H9 (cell line): ENCODE results near the gene DRD4. TPM values are rescaled to one million over a fixed set of nuclear protein-coding genes. Genes with fewer than 3 reads are reported as not detected.

ENCODE experiments used
- DNase-seq: peaks from one replicate; pipeline ENCODE4 v3.0.0-alpha.2; 2017
- H2AFZ ChIP-seq: one replicate; pipeline ENCODE4 v1.6.1; 2013; ENCODE audit warnings: mild to moderate bottlenecking, low read length, control low read depth, moderate library complexity
- H2AK5ac ChIP-seq: 2 replicates; pipeline ENCODE4 v1.6.1; 2013; ENCODE audit warnings: low read length, control low read depth, mixed read lengths; ENCODE audit not compliant: insufficient read length
- H2BK120ac ChIP-seq: one replicate; pipeline ENCODE4 v1.6.1; 2013; ENCODE audit warnings: low read depth, mild to moderate bottlenecking, low read length, control low read depth, inconsistent platforms; ENCODE audit not compliant: poor library complexity, severe bottlenecking
- H2BK12ac ChIP-seq: 2 replicates; pipeline ENCODE4 v1.6.1; 2013; ENCODE audit warnings: low read length, control low read depth, mixed read lengths, low read depth; ENCODE audit not compliant: insufficient read length
- H2BK15ac ChIP-seq: 2 replicates; pipeline ENCODE4 v1.6.1; 2013; ENCODE audit warnings: low read depth, low read length, control low read depth
- H2BK20ac ChIP-seq: one replicate; pipeline ENCODE4 v1.6.1; 2013; ENCODE audit warnings: low read depth, mild to moderate bottlenecking, low read length, control low read depth, inconsistent platforms; ENCODE audit not compliant: poor library complexity, severe bottlenecking
- H2BK5ac ChIP-seq: 2 replicates; pipeline ENCODE4 v1.6.1; 2013; ENCODE audit warnings: low read length, control low read depth, mixed read lengths; ENCODE audit not compliant: insufficient read length
- H3K14ac ChIP-seq: 2 replicates; pipeline ENCODE4 v1.6.1; 2013; ENCODE audit warnings: low read length, control low read depth; ENCODE audit not compliant: insufficient read depth
- H3K18ac ChIP-seq: 2 replicates; pipeline ENCODE4 v1.6.1; 2013; ENCODE audit warnings: low read depth, mild to moderate bottlenecking, mixed read lengths, low read length, control low read depth; ENCODE audit not compliant: insufficient read length
- H3K23ac ChIP-seq: 2 replicates; pipeline ENCODE4 v1.6.1; 2013; ENCODE audit warnings: low read length, control low read depth, mixed read lengths, low read depth; ENCODE audit not compliant: insufficient read length
- H3K23me2 ChIP-seq: 2 replicates; pipeline ENCODE4 v1.6.1; 2013; ENCODE audit warnings: low read depth, mild to moderate bottlenecking, mixed read lengths, low read length, control low read depth; ENCODE audit not compliant: insufficient read length, poor library complexity, severe bottlenecking
- H3K27ac ChIP-seq: 2 replicates; pipeline ENCODE4 v1.5.1; 2013; ENCODE audit warnings: low read length, control low read depth, mixed read lengths, low read depth; ENCODE audit not compliant: insufficient read length
- H3K27me3 ChIP-seq: 2 replicates; pipeline ENCODE4 v1.6.1; 2013; ENCODE audit warnings: low read length, control low read depth, inconsistent platforms; ENCODE audit not compliant: insufficient read depth
- H3K4ac ChIP-seq: 2 replicates; pipeline ENCODE4 v1.6.1; 2013; ENCODE audit warnings: low read depth, mild to moderate bottlenecking, control low read depth, inconsistent platforms, low read length, moderate library complexity
- H3K4me1 ChIP-seq: 2 replicates; pipeline ENCODE4 v1.6.1; 2013; ENCODE audit warnings: low read length, control low read depth, inconsistent platforms; ENCODE audit not compliant: insufficient read depth
- H3K4me2 ChIP-seq: 2 replicates; pipeline ENCODE4 v1.6.1; 2013; ENCODE audit warnings: low read length, control low read depth, mixed read lengths; ENCODE audit not compliant: insufficient read length, insufficient read depth
- H3K56ac ChIP-seq: 2 replicates; pipeline ENCODE4 v1.6.1; 2013; ENCODE audit warnings: low read depth, mild to moderate bottlenecking, mixed read lengths, low read length, control low read depth; ENCODE audit not compliant: insufficient read length
- H3K79me1 ChIP-seq: 2 replicates; pipeline ENCODE4 v1.6.1; 2013; ENCODE audit warnings: low read depth, mild to moderate bottlenecking, moderate library complexity, low read length, control low read depth, inconsistent platforms; ENCODE audit not compliant: insufficient read depth, poor library complexity, severe bottlenecking
- H3K79me2 ChIP-seq: 2 replicates; pipeline ENCODE4 v1.6.1; 2013; ENCODE audit warnings: low read length, control low read depth, inconsistent platforms; ENCODE audit not compliant: insufficient read depth
- H3K9ac ChIP-seq: 2 replicates; pipeline ENCODE4 v1.6.1; 2013; ENCODE audit warnings: low read length, control low read depth, mixed read lengths; ENCODE audit not compliant: insufficient read length; ENCODE audit errors: extremely low read depth
- H3K9me3 ChIP-seq: one replicate; pipeline ENCODE4 v1.6.1; 2013; ENCODE audit warnings: low read depth, low read length, inconsistent platforms; ENCODE audit not compliant: control insufficient read depth
- H3T11ph ChIP-seq: one replicate; pipeline ENCODE4 v1.6.1; 2013; ENCODE audit warnings: mild to moderate bottlenecking, low read length, control low read depth, inconsistent platforms
- H4K20me1 ChIP-seq: one replicate; pipeline ENCODE4 v1.6.1; 2013; ENCODE audit not compliant: control insufficient read depth, insufficient read length, insufficient read depth
- H4K5ac ChIP-seq: 2 replicates; pipeline ENCODE4 v1.6.1; 2013; ENCODE audit warnings: low read depth, mild to moderate bottlenecking, mixed read lengths, low read length, control low read depth; ENCODE audit not compliant: insufficient read length
- H4K8ac ChIP-seq: replicated peaks from 2 replicates; pipeline ENCODE4 v1.6.1; 2013; ENCODE audit warnings: low read length, control low read depth, mixed read lengths, low read depth; ENCODE audit not compliant: insufficient read length
- H4K91ac ChIP-seq: 2 replicates; pipeline ENCODE4 v1.6.1; 2013; ENCODE audit warnings: low read depth, mild to moderate bottlenecking, moderate library complexity, mixed read lengths, low read length, control low read depth; ENCODE audit not compliant: insufficient read length
- H3K27ac Mint-ChIP-seq, 3 experiments: 2 replicates in 2 of 3; 3 replicates in 1 of 3; pipeline ENCODE4 v1.8.0; 2020 to 2021; ENCODE audit warnings: mixed read lengths in 3 of 3, mild to moderate bottlenecking in 1 of 3, moderate library complexity in 1 of 3
- H3K27me3 Mint-ChIP-seq: 2 replicates; pipeline ENCODE4 v1.8.0; 2021; ENCODE audit warnings: low read depth, mild to moderate bottlenecking, moderate library complexity, mixed read lengths
- H3K36me3 Mint-ChIP-seq, 3 experiments: 2 replicates in 2 of 3; 3 replicates in 1 of 3; pipeline ENCODE4 v1.8.0; 2020 to 2021; ENCODE audit warnings: low read depth in 3 of 3, mixed read lengths in 3 of 3; ENCODE audit not compliant: insufficient read depth in 1 of 3
- H3K4me1 Mint-ChIP-seq, 2 experiments: 2 replicates each; pipeline ENCODE4 v1.8.0; 2020; ENCODE audit warnings: mixed read lengths in 2 of 2
- H3K4me3 Mint-ChIP-seq, 2 experiments: 2 replicates in 1 of 2; 3 replicates in 1 of 2; pipeline ENCODE4 v1.8.0; 2020 to 2021; ENCODE audit warnings: mild to moderate bottlenecking in 2 of 2, mixed read lengths in 2 of 2, moderate library complexity in 1 of 2
- H3K9me3 Mint-ChIP-seq, 2 experiments: 2 replicates in 1 of 2; 3 replicates in 1 of 2; pipeline ENCODE4 v1.8.0; 2020; ENCODE audit warnings: mild to moderate bottlenecking in 2 of 2, mixed read lengths in 2 of 2, moderate library complexity in 1 of 2
- CTCF ChIP-seq: fragments of 200-600 bp; sonication (generic); conservative IDR thresholded peaks from 3 replicates; pipeline ENCODE4 v1.8.0; 2021; ENCODE audit warnings: antibody characterized with exemption, mild to moderate bottlenecking
- WGBS: extraction: QIAGEN DNeasy Blood & Tissue Kit; methylation state at CpG from one replicate; pipeline ENCODE4 v1.1.7; 2013; ENCODE audit warnings: missing lambda C conversion rate, low lambda C conversion rate, mixed read lengths; ENCODE audit not compliant: insufficient read length; ENCODE audit errors: extremely low coverage; 5-methylcytosine and 5-hydroxymethylcytosine counted together
- total RNA-seq: library from RNA; stranded (reverse); gene quantifications from 2 replicates; pipeline ENCODE4 v1.2.1, GENCODE V29; 2021

The DRD4 gene
- total RNA-seq, 1 experiment from 2014 or later = 6.8 TPM

- Histone ChIP-seq H3K27me3 (peaks cover 33% of the 10 kb centered on the region), H4K91ac (no peak overlapping the region), H3K14ac (no peak overlapping the region), H3K4me1 (no peaks in the 10 kb centered on the region; the same call in 1 of the 2 replicates), H2AK5ac (no peak overlapping the region), H3K18ac (no peak overlapping the region), H2BK12ac (no peak overlapping the region), H4K5ac (no peak overlapping the region), H3K56ac (no peak overlapping the region), H3K4ac (no peak overlapping the region), H3K23ac (no peak overlapping the region), H3K27ac (no peak overlapping the region), H2BK120ac (no peak overlapping the region), H3T11ph (no peak overlapping the region), H3K23me2 (peaks cover 19% of the 10 kb centered on the region), H3K9me3 (no peaks in the 10 kb centered on the region), H4K20me1 (no peaks in the 10 kb centered on the region), H2BK5ac (no peak overlapping the region), H3K4me2 (peak overlapping the region; percentile 33), H3K79me2 (no peaks in the 10 kb centered on the region), H3K9ac (no peak overlapping the region), H3K79me1 (no peaks in the 10 kb centered on the region), H4K8ac (no peak overlapping the region), H2BK15ac (no peak overlapping the region), H2AFZ (no peak overlapping the region), H2BK20ac (no peak overlapping the region)
- no CpG with 5 or more reads among the region's 22 CpGs for WGBS
- Mint-ChIP-seq H3K4me1 (peaks cover 18 to 28% of the 10 kb centered on the region in 2 experiments), H3K27ac (no peak overlapping the region), H3K36me3 (peaks cover 0 to 9% (median 0%) of the 10 kb centered on the region in 3 experiments; a peak in 2 of 7 replicates), H3K27me3 (peaks cover 56% of the 10 kb centered on the region), H3K4me3 (peak overlapping the region; percentile 22 to 62; a peak in 3 of 5 replicates), H3K9me3 (no peaks in the 10 kb centered on the region; a peak in 2 of 5 replicates)
- no peak for DNase-seq
- no peak for TF ChIP-seq CTCF
Measured at GRCh38 chr11:635945-636510, 1.0 kb upstream of the DRD4 start.
